GM23338 (cell line): ENCODE measurements around the gene OIP5. TPM values are rescaled to one million over a fixed set of nuclear protein-coding genes. Genes with fewer than 3 reads are reported as not detected.
A peak's percentile ranks its signal among the peaks of the same experiment; 100 is the strongest.

ENCODE experiments used
- ATAC-seq: fragments of 200-7000 bp; cut with Tn5 transposase; 3 replicates; pipeline ENCODE4 v1.9.1; 2020
- DNase-seq: peaks from one replicate; pipeline ENCODE4 v3.0.0-alpha.2; 2015; ENCODE audit warnings: low spot score
- H2AFZ ChIP-seq: fragments of 200-600 bp; sonication (generic); 2 replicates; pipeline ENCODE4 v1.8.0; 2016; ENCODE audit warnings: antibody characterized with exemption, mild to moderate bottlenecking, moderate library complexity
- H3F3A ChIP-seq: fragments of 200-600 bp; sonication (generic); replicated peaks from 2 replicates; pipeline ENCODE4 v1.8.0; 2017; ENCODE audit warnings: antibody characterized with exemption, mixed run types, low read depth
- H3K27ac ChIP-seq: fragments of 200-600 bp; sonication (generic); 2 replicates; pipeline ENCODE4 v1.6.1; 2016; ENCODE audit warnings: low read depth
- H3K27me3 ChIP-seq: fragments of 200-600 bp; sonication (generic); 2 replicates; pipeline ENCODE4 v1.8.0; 2016; ENCODE audit warnings: mild to moderate bottlenecking, mixed run types, moderate library complexity; ENCODE audit not compliant: insufficient read depth
- H3K36me3 ChIP-seq: fragments of 200-600 bp; sonication (generic); 2 replicates; pipeline ENCODE4 v1.8.0; 2016; ENCODE audit warnings: mild to moderate bottlenecking; ENCODE audit not compliant: insufficient read depth
- H3K4me1 ChIP-seq: fragments of 200-600 bp; sonication (generic); 2 replicates; pipeline ENCODE4 v1.8.0; 2016; ENCODE audit warnings: mild to moderate bottlenecking, moderate library complexity; ENCODE audit not compliant: insufficient read depth
- H3K4me2 ChIP-seq: fragments of 200-600 bp; sonication (generic); 2 replicates; pipeline ENCODE4 v1.7.1; 2017; ENCODE audit warnings: mixed run types
- H3K4me3 ChIP-seq: fragments of 200-600 bp; sonication (generic); 2 replicates; pipeline ENCODE4 v1.6.1; 2016; ENCODE audit warnings: mixed run types
- H3K79me2 ChIP-seq: fragments of 200-600 bp; sonication (generic); replicated peaks from 2 replicates; pipeline ENCODE4 v1.8.0; 2017; ENCODE audit warnings: mild to moderate bottlenecking; ENCODE audit not compliant: insufficient read depth
- H3K9me2 ChIP-seq: fragments of 200-600 bp; sonication (generic); 2 replicates; pipeline ENCODE4 v1.8.0; 2017; ENCODE audit not compliant: insufficient read depth
- H4K20me1 ChIP-seq: fragments of 200-600 bp; sonication (generic); replicated peaks from 2 replicates; pipeline ENCODE4 v1.8.0; 2017; ENCODE audit warnings: mild to moderate bottlenecking; ENCODE audit not compliant: insufficient read depth
- H3K27ac Mint-ChIP-seq: 2 replicates; pipeline ENCODE4 v1.8.0; 2020; ENCODE audit warnings: inconsistent platforms, mild to moderate bottlenecking, moderate library complexity, mixed read lengths
- H3K27me3 Mint-ChIP-seq: 3 replicates; pipeline ENCODE4 v1.8.0; 2022; ENCODE audit warnings: low read depth, mild to moderate bottlenecking, moderate library complexity, mixed read lengths, inconsistent platforms; ENCODE audit not compliant: insufficient read depth, poor library complexity
- H3K36me3 Mint-ChIP-seq: 3 replicates; pipeline ENCODE4 v1.8.0; 2021; ENCODE audit warnings: low read depth, mild to moderate bottlenecking, inconsistent platforms, moderate library complexity, mixed read lengths
- H3K4me1 Mint-ChIP-seq: 3 replicates; pipeline ENCODE4 v1.8.0; 2020; ENCODE audit warnings: mild to moderate bottlenecking, inconsistent platforms, mixed read lengths
- H3K4me3 Mint-ChIP-seq: 3 replicates; pipeline ENCODE4 v1.8.0; 2021; ENCODE audit warnings: moderate library complexity, mild to moderate bottlenecking, inconsistent platforms, mixed read lengths
- H3K9me3 Mint-ChIP-seq: 3 replicates; pipeline ENCODE4 v1.8.0; 2020; ENCODE audit warnings: moderate library complexity, mild to moderate bottlenecking, inconsistent platforms, mixed read lengths
- CREB1 ChIP-seq: fragments of 250-450 bp; sonication (Bioruptor Pico); IDR thresholded peaks from 2 replicates; pipeline ENCODE4 v1.5.0; 2020; ENCODE audit warnings: low read depth, mild to moderate bottlenecking, moderate library complexity
- ETS1 ChIP-seq: IDR thresholded peaks from 2 replicates; pipeline ENCODE4 v1.6.1; 2016; ENCODE audit warnings: antibody characterized with exemption
- EZH2 ChIP-seq: fragments of 200-600 bp; sonication (generic); IDR thresholded peaks from one replicate; pipeline ENCODE4 v1.8.0; 2017; ENCODE audit warnings: antibody characterized with exemption, mild to moderate bottlenecking, low read depth; ENCODE audit not compliant: unreplicated experiment
- EZH2phosphoT487 ChIP-seq: fragments of 200-600 bp; sonication (generic); IDR thresholded peaks from one replicate; pipeline ENCODE4 v1.8.1; 2018; ENCODE audit warnings: antibody characterized with exemption; ENCODE audit not compliant: unreplicated experiment
- JUNB ChIP-seq: IDR thresholded peaks from one replicate; pipeline ENCODE4 v1.6.1; 2016; ENCODE audit warnings: antibody characterized with exemption; ENCODE audit not compliant: unreplicated experiment
- NANOG ChIP-seq: IDR thresholded peaks from 2 replicates; pipeline ENCODE4 v1.6.1; 2016; ENCODE audit warnings: antibody characterized with exemption, borderline replicate concordance
- POLR2AphosphoS5 ChIP-seq: IDR thresholded peaks from 2 replicates; pipeline ENCODE4 v1.6.1; 2016; ENCODE audit warnings: antibody characterized with exemption, low read depth
- STAT1 ChIP-seq: IDR thresholded peaks from one replicate; pipeline ENCODE4 v1.6.1; 2016; ENCODE audit warnings: antibody characterized with exemption; ENCODE audit not compliant: unreplicated experiment
- ZNF114 ChIP-seq: fragments of 250-450 bp; sonication (Bioruptor Pico); IDR thresholded peaks from 2 replicates; pipeline ENCODE4 v1.5.0; 2020; ENCODE audit warnings: mild to moderate bottlenecking, moderate library complexity
- ZNF331 ChIP-seq: fragments of 250-450 bp; sonication (Bioruptor Pico); IDR thresholded peaks from 2 replicates; pipeline ENCODE4 v1.5.0; 2020; ENCODE audit warnings: low read depth, mild to moderate bottlenecking, moderate library complexity
- polyA plus RNA-seq: library from polyadenylated mRNA; unstranded; fragments of >200 nt; fragmentation: Nextera tagmentation; extraction: Ambion mirVana; gene quantifications from 2 replicates; pipeline ENCODE4 v1.2.1, GENCODE V29; 2016
- total RNA-seq: library from RNA; depleted of rRNA; stranded (reverse); fragments of >200 nt; shearing (Covaris generic); gene quantifications from 2 replicates; pipeline ENCODE4 v1.2.3, GENCODE V29; 2014
- TF ChIP-seq, protein P1 (sequence below): IDR thresholded peaks from one replicate; pipeline ENCODE4 v1.6.1; 2018; ENCODE audit warnings: antibody characterized with exemption; ENCODE audit not compliant: unreplicated experiment
- TF ChIP-seq, protein P2 (sequence below): fragments of 250-450 bp; sonication (Bioruptor Pico); IDR thresholded peaks from 2 replicates; pipeline ENCODE4 v1.5.0; 2020; ENCODE audit warnings: mild to moderate bottlenecking, moderate library complexity
- TF ChIP-seq, protein P3 (sequence below), 2 experiments: fragments of 200-600 bp in 1 of 2; sonication (generic) in 1 of 2; conservative IDR thresholded peaks; 2 replicates each; pipeline versions ENCODE4 v1.5.1 to v1.6.1; 2016 to 2017; ENCODE audit warnings: antibody characterized with exemption in 2 of 2, low read depth in 2 of 2, mild to moderate bottlenecking in 2 of 2, moderate library complexity in 1 of 2

Gene OIP5
- total and polyA plus RNA-seq, 2 experiments from 2014 or later = 61.1 to 71.7 TPM

GRCh38 chr15:41283653-41284426 is 48.6 kb downstream of the OIP5 start:
- Mint-ChIP-seq H3K36me3 (peaks cover 56% of the 10 kb centered on the region), H3K4me1 (peaks cover 28% of the 10 kb centered on the region), H3K9me3 (no peaks in the 10 kb centered on the region; the same call in 2 of the 3 replicates), H3K27me3 (peaks cover 13% of the 10 kb centered on the region), H3K4me3 (peak overlapping the region; percentile 98), H3K27ac (peak overlapping the region; percentile 98)
- Histone ChIP-seq H3K79me2 (peaks cover 47% of the 10 kb centered on the region), H3K4me1 (peaks cover 9% of the 10 kb centered on the region; the same call in 1 of the 2 replicates), H3K36me3 (peaks cover 41% of the 10 kb centered on the region), H3K4me3 (peak overlapping the region; percentile 80), H4K20me1 (peaks cover 26% of the 10 kb centered on the region), H3K4me2 (peak overlapping the region; percentile 91), H3F3A (peaks cover 3% of the 10 kb centered on the region; the same call in 1 of the 2 replicates), H3K9me2 (no peaks in the 10 kb centered on the region), H2AFZ (no peak overlapping the region), H3K27ac (peak overlapping the region; percentile 84), H3K27me3 (no peaks in the 10 kb centered on the region)
- TF ChIP-seq EZH2 = no peak
- no peak for TF ChIP-seq ZNF331 (CRISPR knock-in tag)
- TF ChIP-seq, protein P1, sequence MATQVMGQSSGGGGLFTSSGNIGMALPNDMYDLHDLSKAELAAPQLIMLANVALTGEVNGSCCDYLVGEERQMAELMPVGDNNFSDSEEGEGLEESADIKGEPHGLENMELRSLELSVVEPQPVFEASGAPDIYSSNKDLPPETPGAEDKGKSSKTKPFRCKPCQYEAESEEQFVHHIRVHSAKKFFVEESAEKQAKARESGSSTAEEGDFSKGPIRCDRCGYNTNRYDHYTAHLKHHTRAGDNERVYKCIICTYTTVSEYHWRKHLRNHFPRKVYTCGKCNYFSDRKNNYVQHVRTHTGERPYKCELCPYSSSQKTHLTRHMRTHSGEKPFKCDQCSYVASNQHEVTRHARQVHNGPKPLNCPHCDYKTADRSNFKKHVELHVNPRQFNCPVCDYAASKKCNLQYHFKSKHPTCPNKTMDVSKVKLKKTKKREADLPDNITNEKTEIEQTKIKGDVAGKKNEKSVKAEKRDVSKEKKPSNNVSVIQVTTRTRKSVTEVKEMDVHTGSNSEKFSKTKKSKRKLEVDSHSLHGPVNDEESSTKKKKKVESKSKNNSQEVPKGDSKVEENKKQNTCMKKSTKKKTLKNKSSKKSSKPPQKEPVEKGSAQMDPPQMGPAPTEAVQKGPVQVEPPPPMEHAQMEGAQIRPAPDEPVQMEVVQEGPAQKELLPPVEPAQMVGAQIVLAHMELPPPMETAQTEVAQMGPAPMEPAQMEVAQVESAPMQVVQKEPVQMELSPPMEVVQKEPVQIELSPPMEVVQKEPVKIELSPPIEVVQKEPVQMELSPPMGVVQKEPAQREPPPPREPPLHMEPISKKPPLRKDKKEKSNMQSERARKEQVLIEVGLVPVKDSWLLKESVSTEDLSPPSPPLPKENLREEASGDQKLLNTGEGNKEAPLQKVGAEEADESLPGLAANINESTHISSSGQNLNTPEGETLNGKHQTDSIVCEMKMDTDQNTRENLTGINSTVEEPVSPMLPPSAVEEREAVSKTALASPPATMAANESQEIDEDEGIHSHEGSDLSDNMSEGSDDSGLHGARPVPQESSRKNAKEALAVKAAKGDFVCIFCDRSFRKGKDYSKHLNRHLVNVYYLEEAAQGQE = peak; percentile 23
- no peak for TF ChIP-seq EZH2phosphoT487
- TF ChIP-seq, protein P2, sequence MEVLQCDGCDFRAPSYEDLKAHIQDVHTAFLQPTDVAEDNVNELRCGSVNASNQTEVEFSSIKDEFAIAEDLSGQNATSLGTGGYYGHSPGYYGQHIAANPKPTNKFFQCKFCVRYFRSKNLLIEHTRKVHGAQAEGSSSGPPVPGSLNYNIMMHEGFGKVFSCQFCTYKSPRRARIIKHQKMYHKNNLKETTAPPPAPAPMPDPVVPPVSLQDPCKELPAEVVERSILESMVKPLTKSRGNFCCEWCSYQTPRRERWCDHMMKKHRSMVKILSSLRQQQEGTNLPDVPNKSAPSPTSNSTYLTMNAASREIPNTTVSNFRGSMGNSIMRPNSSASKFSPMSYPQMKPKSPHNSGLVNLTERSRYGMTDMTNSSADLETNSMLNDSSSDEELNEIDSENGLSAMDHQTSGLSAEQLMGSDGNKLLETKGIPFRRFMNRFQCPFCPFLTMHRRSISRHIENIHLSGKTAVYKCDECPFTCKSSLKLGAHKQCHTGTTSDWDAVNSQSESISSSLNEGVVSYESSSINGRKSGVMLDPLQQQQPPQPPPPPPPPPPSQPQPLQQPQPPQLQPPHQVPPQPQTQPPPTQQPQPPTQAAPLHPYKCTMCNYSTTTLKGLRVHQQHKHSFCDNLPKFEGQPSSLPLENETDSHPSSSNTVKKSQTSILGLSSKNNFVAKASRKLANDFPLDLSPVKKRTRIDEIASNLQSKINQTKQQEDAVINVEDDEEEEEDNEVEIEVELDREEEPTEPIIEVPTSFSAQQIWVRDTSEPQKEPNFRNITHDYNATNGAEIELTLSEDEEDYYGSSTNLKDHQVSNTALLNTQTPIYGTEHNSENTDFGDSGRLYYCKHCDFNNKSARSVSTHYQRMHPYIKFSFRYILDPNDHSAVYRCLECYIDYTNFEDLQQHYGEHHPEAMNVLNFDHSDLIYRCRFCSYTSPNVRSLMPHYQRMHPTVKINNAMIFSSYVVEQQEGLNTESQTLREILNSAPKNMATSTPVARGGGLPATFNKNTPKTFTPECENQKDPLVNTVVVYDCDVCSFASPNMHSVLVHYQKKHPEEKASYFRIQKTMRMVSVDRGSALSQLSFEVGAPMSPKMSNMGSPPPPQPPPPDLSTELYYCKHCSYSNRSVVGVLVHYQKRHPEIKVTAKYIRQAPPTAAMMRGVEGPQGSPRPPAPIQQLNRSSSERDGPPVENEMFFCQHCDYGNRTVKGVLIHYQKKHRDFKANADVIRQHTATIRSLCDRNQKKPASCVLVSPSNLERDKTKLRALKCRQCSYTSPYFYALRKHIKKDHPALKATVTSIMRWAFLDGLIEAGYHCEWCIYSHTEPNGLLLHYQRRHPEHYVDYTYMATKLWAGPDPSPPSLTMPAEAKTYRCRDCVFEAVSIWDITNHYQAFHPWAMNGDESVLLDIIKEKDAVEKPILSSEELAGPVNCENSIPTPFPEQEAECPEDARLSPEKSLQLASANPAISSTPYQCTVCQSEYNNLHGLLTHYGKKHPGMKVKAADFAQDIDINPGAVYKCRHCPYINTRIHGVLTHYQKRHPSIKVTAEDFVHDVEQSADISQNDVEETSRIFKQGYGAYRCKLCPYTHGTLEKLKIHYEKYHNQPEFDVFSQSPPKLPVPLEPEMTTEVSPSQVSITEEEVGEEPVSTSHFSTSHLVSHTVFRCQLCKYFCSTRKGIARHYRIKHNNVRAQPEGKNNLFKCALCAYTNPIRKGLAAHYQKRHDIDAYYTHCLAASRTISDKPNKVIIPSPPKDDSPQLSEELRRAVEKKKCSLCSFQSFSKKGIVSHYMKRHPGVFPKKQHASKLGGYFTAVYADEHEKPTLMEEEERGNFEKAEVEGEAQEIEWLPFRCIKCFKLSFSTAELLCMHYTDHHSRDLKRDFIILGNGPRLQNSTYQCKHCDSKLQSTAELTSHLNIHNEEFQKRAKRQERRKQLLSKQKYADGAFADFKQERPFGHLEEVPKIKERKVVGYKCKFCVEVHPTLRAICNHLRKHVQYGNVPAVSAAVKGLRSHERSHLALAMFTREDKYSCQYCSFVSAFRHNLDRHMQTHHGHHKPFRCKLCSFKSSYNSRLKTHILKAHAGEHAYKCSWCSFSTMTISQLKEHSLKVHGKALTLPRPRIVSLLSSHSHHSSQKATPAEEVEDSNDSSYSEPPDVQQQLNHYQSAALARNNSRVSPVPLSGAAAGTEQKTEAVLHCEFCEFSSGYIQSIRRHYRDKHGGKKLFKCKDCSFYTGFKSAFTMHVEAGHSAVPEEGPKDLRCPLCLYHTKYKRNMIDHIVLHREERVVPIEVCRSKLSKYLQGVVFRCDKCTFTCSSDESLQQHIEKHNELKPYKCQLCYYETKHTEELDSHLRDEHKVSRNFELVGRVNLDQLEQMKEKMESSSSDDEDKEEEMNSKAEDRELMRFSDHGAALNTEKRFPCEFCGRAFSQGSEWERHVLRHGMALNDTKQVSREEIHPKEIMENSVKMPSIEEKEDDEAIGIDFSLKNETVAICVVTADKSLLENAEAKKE = no peak
- TF ChIP-seq JUNB = no peak
- TF ChIP-seq CREB1 (CRISPR knock-in tag) = peak; percentile 88
- TF ChIP-seq STAT1 = no peak
- TF ChIP-seq ETS1 = peak; percentile 50; the same call in 1 of the 2 replicates
- TF ChIP-seq ZNF114 (CRISPR knock-in tag) = no peak
- TF ChIP-seq POLR2AphosphoS5 = peak; percentile 93
- TF ChIP-seq NANOG = no peak
- TF ChIP-seq, protein P3, sequence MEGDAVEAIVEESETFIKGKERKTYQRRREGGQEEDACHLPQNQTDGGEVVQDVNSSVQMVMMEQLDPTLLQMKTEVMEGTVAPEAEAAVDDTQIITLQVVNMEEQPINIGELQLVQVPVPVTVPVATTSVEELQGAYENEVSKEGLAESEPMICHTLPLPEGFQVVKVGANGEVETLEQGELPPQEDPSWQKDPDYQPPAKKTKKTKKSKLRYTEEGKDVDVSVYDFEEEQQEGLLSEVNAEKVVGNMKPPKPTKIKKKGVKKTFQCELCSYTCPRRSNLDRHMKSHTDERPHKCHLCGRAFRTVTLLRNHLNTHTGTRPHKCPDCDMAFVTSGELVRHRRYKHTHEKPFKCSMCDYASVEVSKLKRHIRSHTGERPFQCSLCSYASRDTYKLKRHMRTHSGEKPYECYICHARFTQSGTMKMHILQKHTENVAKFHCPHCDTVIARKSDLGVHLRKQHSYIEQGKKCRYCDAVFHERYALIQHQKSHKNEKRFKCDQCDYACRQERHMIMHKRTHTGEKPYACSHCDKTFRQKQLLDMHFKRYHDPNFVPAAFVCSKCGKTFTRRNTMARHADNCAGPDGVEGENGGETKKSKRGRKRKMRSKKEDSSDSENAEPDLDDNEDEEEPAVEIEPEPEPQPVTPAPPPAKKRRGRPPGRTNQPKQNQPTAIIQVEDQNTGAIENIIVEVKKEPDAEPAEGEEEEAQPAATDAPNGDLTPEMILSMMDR (conservative IDR thresholded peaks at IDR 0.05; ENCODE audit: low read depth in 2 of 2) = no peak
- DNase-seq (peak; percentile 99), ATAC-seq (peak; percentile 97)
